Urinary bladder (tissue), 4 donors: ENCODE data around the gene HS2ST1. TPM values are rescaled to one million over a fixed set of nuclear protein-coding genes. Genes with fewer than 3 reads are reported as not detected.
"Not testable (repeated sequence)": the region's sequence is repeated elsewhere in the genome, so short reads cannot be mapped to it uniquely, and the experiment has no call there.

Experiments used
- DNase-seq: peaks from one replicate; pipeline ENCODE4 v3.0.0-alpha.2; 2015; ENCODE audit errors: extremely low spot score
- H3K27ac ChIP-seq: one replicate; pipeline ENCODE4 v1.5.1; 2013; ENCODE audit warnings: low read depth, mild to moderate bottlenecking, moderate library complexity
- H3K36me3 ChIP-seq: one replicate; pipeline ENCODE4 v1.6.1; 2013; ENCODE audit warnings: mild to moderate bottlenecking, moderate library complexity; ENCODE audit not compliant: insufficient read depth
- H3K4me1 ChIP-seq: one replicate; pipeline ENCODE4 v1.6.1; 2013; ENCODE audit warnings: mild to moderate bottlenecking, moderate library complexity; ENCODE audit not compliant: insufficient read depth
- H3K4me3 ChIP-seq: one replicate; pipeline ENCODE4 v1.5.1; 2013; ENCODE audit warnings: low read depth, low read length
- WGBS: extraction: QIAGEN DNeasy Blood & Tissue Kit; methylation state at CpG from one replicate; pipeline ENCODE4 v1.1.7; 2013; 5-methylcytosine and 5-hydroxymethylcytosine counted together
- polyA plus RNA-seq: library from polyadenylated mRNA; stranded (reverse); fragments of 200-250 nt; gene quantifications from one replicate; pipeline ENCODE4 v1.2.3, GENCODE V29; 2013
- total RNA-seq: library from RNA; depleted of rRNA; stranded (reverse); fragments of >200 nt; gene quantifications from one replicate; pipeline ENCODE4 v1.2.3, GENCODE V29; 2014
- donor health status: healthy with polysubstance abuse.
- donor health status: healthy.

HS2ST1 gene
- total and polyA plus RNA-seq, 2 donors, result 12.1 to 36.9 TPM

- no peaks in the 10 kb centered on the region for H3K4me1 ChIP-seq
- no peak overlapping the region for H3K4me3 ChIP-seq
- H3K36me3 ChIP-seq, result no peaks in the 10 kb centered on the region
- WGBS, result 86% methylated on average over 6 of the region's 6 CpGs
- DNase-seq, result no peak
- no peak overlapping the region for H3K27ac ChIP-seq
These were observed 77.2 kb downstream of the HS2ST1 start for GRCh38 chr1:86991549-86992186.

- DNase-seq, result peak; percentile 62
- no peaks in the 10 kb centered on the region for H3K36me3 ChIP-seq
- 80% methylated on average over 2 of the region's 2 CpGs for WGBS
These were observed 78.4 kb downstream of the HS2ST1 start for GRCh38 chr1:86992861-86993260.

GRCh38 chr1:86993269-86993985, 79.0 kb downstream of the HS2ST1 start:
- no peaks in the 10 kb centered on the region for H3K4me1 ChIP-seq
- no peak overlapping the region for H3K4me3 ChIP-seq
- H3K27ac ChIP-seq, result no peak overlapping the region
- no peak for DNase-seq
- H3K36me3 ChIP-seq, result no peaks in the 10 kb centered on the region
- 84% methylated on average over 4 of the region's 4 CpGs for WGBS

More at GRCh38 chr1:86992861-86993260, 78.4 kb downstream of the HS2ST1 start:
- Histone ChIP-seq H3K4me1 (no peaks in the 10 kb centered on the region), H3K27ac (no peak overlapping the region), H3K4me3 (no peak overlapping the region)

- no peak overlapping the region for H3K27ac ChIP-seq
- no peak for DNase-seq
- H3K36me3 ChIP-seq, result no peaks in the 10 kb centered on the region
- H3K4me3 ChIP-seq, result no peak overlapping the region
- no peaks in the 10 kb centered on the region for H3K4me1 ChIP-seq
These were observed 79.6 kb downstream of the HS2ST1 start for GRCh38 chr1:86994061-86994460.

GRCh38 chr1:86997538-86997937, 83.1 kb downstream of the HS2ST1 start:
- 65% methylated on average over 1 of the region's 1 CpG for WGBS
- H3K4me1 ChIP-seq, result no peaks in the 10 kb centered on the region
- no peaks in the 10 kb centered on the region for H3K36me3 ChIP-seq
- H3K4me3 ChIP-seq, result no peak overlapping the region
- DNase-seq, result no peak
- H3K27ac ChIP-seq, result no peak overlapping the region

GRCh38 chr1:86998280-86998679, 83.8 kb downstream of the HS2ST1 start:
- no peaks in the 10 kb centered on the region for H3K36me3 ChIP-seq
- WGBS, result 97% methylated on average over 3 of the region's 3 CpGs
- no peak overlapping the region for H3K27ac ChIP-seq
- H3K4me3 ChIP-seq, result no peak overlapping the region
- no peaks in the 10 kb centered on the region for H3K4me1 ChIP-seq
- no peak for DNase-seq

- H3K4me1 ChIP-seq, result no peaks in the 10 kb centered on the region
- H3K27ac ChIP-seq, result no peak overlapping the region
- no peak overlapping the region for H3K4me3 ChIP-seq
- DNase-seq, result no peak
- H3K36me3 ChIP-seq, result no peaks in the 10 kb centered on the region
These were observed 84.3 kb downstream of the HS2ST1 start for GRCh38 chr1:86998727-86999126.

GRCh38 chr1:87000460-87000859, 86.0 kb downstream of the HS2ST1 start:
- no peaks in the 10 kb centered on the region for H3K36me3 ChIP-seq
- DNase-seq, result no peak
- H3K27ac ChIP-seq, result no peak overlapping the region
- H3K4me3 ChIP-seq, result no peak overlapping the region
- H3K4me1 ChIP-seq, result no peaks in the 10 kb centered on the region
- 74% methylated on average over 2 of the region's 2 CpGs for WGBS

- H3K4me1 ChIP-seq, result no peaks in the 10 kb centered on the region
- 91% methylated on average over 1 of the region's 1 CpG for WGBS
- no peak for DNase-seq
- no peak overlapping the region for H3K27ac ChIP-seq
- no peaks in the 10 kb centered on the region for H3K36me3 ChIP-seq
- no peak overlapping the region for H3K4me3 ChIP-seq
These were observed 90.4 kb downstream of the HS2ST1 start for GRCh38 chr1:87004857-87005256.

- no peak for DNase-seq
- 96% methylated on average over 1 of the region's 1 CpG for WGBS
- Histone ChIP-seq H3K4me3 (no peak overlapping the region), H3K4me1 (no peaks in the 10 kb centered on the region), H3K36me3 (no peaks in the 10 kb centered on the region), H3K27ac (no peak overlapping the region)
These were observed 92.9 kb downstream of the HS2ST1 start for GRCh38 chr1:87007323-87007722.

- H3K27ac ChIP-seq, result not testable (repeated sequence)
These were observed 99.0 kb downstream of the HS2ST1 start for GRCh38 chr1:87013385-87013784.

GRCh38 chr1:87017998-87018672, 103.7 kb downstream of the HS2ST1 start:
- Histone ChIP-seq H3K4me1 (no peaks in the 10 kb centered on the region), H3K4me3 (no peak overlapping the region), H3K36me3 (no peaks in the 10 kb centered on the region), H3K27ac (no peak overlapping the region)
- DNase-seq, result no peak
- WGBS, result 43% methylated on average over 4 of the region's 4 CpGs

More at GRCh38 chr1:87013385-87013784, 99.0 kb downstream of the HS2ST1 start:
- H3K4me3 ChIP-seq, DNase-seq, H3K4me1 ChIP-seq, H3K36me3 ChIP-seq: not testable (repeated sequence)

- WGBS, result 41% methylated on average over 1 of the region's 1 CpG
These were observed 108.9 kb downstream of the HS2ST1 start for GRCh38 chr1:87023326-87023725.

GRCh38 chr1:87024936-87025540, 110.6 kb downstream of the HS2ST1 start:
- no peak for DNase-seq
- WGBS, result 88% methylated on average over 2 of the region's 2 CpGs
- Histone ChIP-seq H3K4me1 (no peaks in the 10 kb centered on the region), H3K27ac (no peak overlapping the region), H3K36me3 (no peaks in the 10 kb centered on the region), H3K4me3 (no peak overlapping the region)

More at GRCh38 chr1:87023326-87023725, 108.9 kb downstream of the HS2ST1 start:
- H3K27ac ChIP-seq, result no peak overlapping the region
- H3K36me3 ChIP-seq, result no peaks in the 10 kb centered on the region
- H3K4me3 ChIP-seq, result no peak overlapping the region
- H3K4me1 ChIP-seq, result no peaks in the 10 kb centered on the region
- DNase-seq, result no peak
